Adrenal gland (tissue), 12 donors: ENCODE results near the gene PTDSS2. TPM values are rescaled to one million over a fixed set of nuclear protein-coding genes. Genes with fewer than 3 reads are reported as not detected.
A peak's percentile ranks its signal among the peaks of the same experiment; 100 is the strongest.
"Not testable (repeated sequence)": the region's sequence is repeated elsewhere in the genome, so short reads cannot be mapped to it uniquely, and the experiment has no call there.

Experiments
- DNase-seq, 7 donors: peaks; one replicate each; pipeline ENCODE4 v3.0.0-alpha.2; 2019 to 2020
- H3K27ac ChIP-seq, 5 donors: fragments of 200-600 bp; sonication (generic) in 4 of 5; 1 replicate in 3 of 5; 2 replicates in 2 of 5; pipeline versions ENCODE4 v1.5.1 to v1.8.0; 2016 to 2020; ENCODE audit warnings: mild to moderate bottlenecking in 1 of 5
- H3K27me3 ChIP-seq: fragments of 200-600 bp; 2 replicates; pipeline ENCODE4 v1.8.0; 2021
- H3K36me3 ChIP-seq, 2 donors: fragments of 200-600 bp; replicated peaks in 1 of 2; 1 replicate in 1 of 2; 2 replicates in 1 of 2; pipeline versions ENCODE4 v1.5.1 to v1.8.0; 2018 to 2022
- H3K4me1 ChIP-seq, 2 donors: fragments of 200-600 bp; replicated peaks in 1 of 2; 1 replicate in 1 of 2; 2 replicates in 1 of 2; pipeline versions ENCODE4 v1.5.1 to v1.8.0; 2018 to 2021
- H3K4me3 ChIP-seq, 4 donors: fragments of 200-600 bp; sonication (generic) in 3 of 4; one replicate each; pipeline ENCODE4 v1.5.1; 2016 to 2018
- H3K9me3 ChIP-seq, 3 donors: fragments of 200-600 bp; sonication (generic) in 1 of 3; replicated peaks in 1 of 3; 1 replicate in 2 of 3; 2 replicates in 1 of 3; pipeline versions ENCODE4 v1.5.1 to v1.8.0; 2016 to 2021
- CTCF ChIP-seq, 6 experiments: fragments of 450-650 bp in 4 of 6; fragments of 200-600 bp in 2 of 6; sonication (generic) in 1 of 6; IDR thresholded peaks; 1 replicate in 5 of 6; 2 replicates in 1 of 6; pipeline versions ENCODE4 v1.5.1 to v1.8.0; 2016 to 2021; ENCODE audit warnings: antibody characterized with exemption in 6 of 6, mild to moderate bottlenecking in 2 of 6, moderate library complexity in 1 of 6
- POLR2A ChIP-seq, 2 donors: fragments of 450-650 bp; IDR thresholded peaks; one replicate each; pipeline ENCODE4 v1.6.1; 2017; ENCODE audit warnings: antibody characterized with exemption in 2 of 2, mild to moderate bottlenecking in 2 of 2, moderate library complexity in 1 of 2
- WGBS, 4 donors: extraction: QIAGEN DNeasy Blood & Tissue Kit in 2 of 4; methylation state at CpG; one replicate each; pipeline versions ENCODE4 v1.1.5 to v1.1.7; 2013 to 2017; 5-methylcytosine and 5-hydroxymethylcytosine counted together
- intact Hi-C, 2 donors: fragments of 100-400 bp; cut with DNase I; formaldehyde crosslinking; loops; one replicate each; pipeline versions ENCODE4 v1.14.1 to v1.15.0; 2022 to 2023
- polyA plus RNA-seq, 3 donors: library from polyadenylated mRNA; stranded (reverse); fragments of 200-250 nt in 2 of 3; fragments of 350-450 nt in 1 of 3; fragmentation: Illumina TruSeq in 1 of 3; extraction: RNeasy Lipid Tissue Mini Kit (QIAGEN cat#74804) in 1 of 3; gene quantifications; one replicate each; pipeline ENCODE4 v1.2.3, GENCODE V29; 2013 to 2014
- total RNA-seq, 9 donors: library from RNA; depleted of rRNA in 4 of 9; stranded (reverse); fragments of >200 nt in 4 of 9; fragments of 120-200 nt in 1 of 9; fragmentation: NEBNext Ultra II Directional in 1 of 9; extraction: Animal tissue kit (Norgen Biotek cat#: 25700) in 1 of 9; gene quantifications; one replicate each; pipeline versions ENCODE4 v1.1.0 to v1.2.4, GENCODE V29; 2013 to 2023
- donor health status: healthy with polysubstance abuse.
- donor health status: Bipolar disorder and iron deficiency.
- donor health status: DM: yes; HTN: yes; CAD: no.
- donor health status: DM: no; HTN: no; CAD: no.
- donor health status: DM: no; HTN: no; CAD: no.
- donor health status: DM: yes; HTN: yes; CAD: no.

PTDSS2 gene
- total and polyA plus RNA-seq, 12 donors: 11.0 to 109 (median 44.7) TPM

DNA sequence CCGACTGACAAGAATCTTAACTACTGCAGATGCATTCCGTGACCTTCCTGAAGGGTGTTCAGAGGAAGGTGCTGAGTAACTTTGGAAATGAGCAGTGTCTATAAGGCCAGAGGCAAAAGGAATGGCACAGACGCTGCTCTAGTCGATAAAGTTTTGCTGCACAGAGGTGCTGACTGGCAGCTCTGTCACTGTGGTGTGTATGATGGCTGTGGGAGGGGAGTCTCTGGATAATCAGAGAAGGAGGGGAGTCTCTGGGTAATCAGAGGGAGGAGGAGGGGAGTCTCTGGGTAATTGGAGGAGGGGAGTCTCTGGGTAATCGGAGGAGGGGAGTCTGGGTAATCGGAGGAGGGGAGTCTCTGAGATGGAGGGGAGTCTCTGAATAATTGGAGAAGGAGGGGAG lies 18.4 kb downstream of the PTDSS2 start:
- Histone ChIP-seq H3K27ac (peak overlapping the region; percentile 6 to 93 (median 85)), H3K4me1 (peaks cover 21 to 24% of the 10 kb centered on the region in 2 donors), H3K4me3 (peak overlapping the region in 1 of 4 donors; percentile 24), H3K9me3 (no peaks in the 10 kb centered on the region), H3K36me3 (peaks cover 0 to 3% of the 10 kb centered on the region in 2 donors), H3K27me3 (no peaks in the 10 kb centered on the region)
- 38 to 43% (median 42%) methylated on average over 5 to 6 of the region's 6 CpGs for WGBS, 4 donors
- TF ChIP-seq CTCF (IDR thresholded peaks at IDR 0.05) (no peak), POLR2A (IDR thresholded peaks at IDR 0.05) (no peak)
- intact Hi-C loops: no loop called here
- peak in 1 of 7 donors; percentile 31 for DNase-seq

DNA sequence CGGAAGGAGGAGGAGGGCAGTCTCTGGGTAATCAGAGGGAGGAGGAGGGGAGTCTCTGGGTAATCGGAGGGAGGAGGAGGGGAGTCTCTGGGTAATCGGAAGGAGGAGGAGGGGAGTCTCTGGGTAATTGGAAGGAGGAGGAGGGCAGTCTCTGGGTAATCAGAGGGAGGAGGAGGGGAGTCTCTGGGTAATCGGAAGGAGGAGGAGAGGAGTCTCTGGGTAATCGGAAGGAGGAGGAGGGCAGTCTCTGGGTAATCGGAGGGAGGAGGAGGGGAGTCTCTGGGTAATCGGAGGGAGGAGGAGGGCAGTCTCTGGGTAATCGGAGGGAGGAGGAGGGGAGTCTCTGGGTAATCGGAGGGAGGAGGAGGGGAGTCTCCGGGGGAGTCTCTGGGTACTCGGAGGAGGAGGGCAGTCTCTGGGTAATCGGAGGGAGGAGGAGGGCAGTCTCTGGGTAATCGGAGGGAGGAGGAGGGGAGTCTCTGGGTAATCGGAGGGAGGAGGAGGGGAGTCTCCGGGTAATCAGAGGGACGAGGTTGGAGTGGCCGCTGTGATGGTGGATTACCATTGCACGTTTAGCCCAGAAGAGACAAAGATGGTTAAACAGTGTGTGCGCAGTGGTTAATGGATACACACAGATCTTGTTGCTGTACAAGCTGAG lies 19.1 kb downstream of the PTDSS2 start:
- H3K9me3 ChIP-seq, intact Hi-C loops, H3K27me3 ChIP-seq, H3K36me3 ChIP-seq: not testable (repeated sequence)
- peak overlapping the region; percentile 6 to 95 (median 86) for H3K27ac ChIP-seq
- H3K4me3 ChIP-seq: peak overlapping the region in 1 of 4 donors; percentile 37
- peak in 2 of 7 donors; percentile 60 to 71 for DNase-seq
- 24 to 39% (median 27%) methylated on average over 15 to 19 of the region's 19 CpGs for WGBS, 4 donors
- H3K4me1 ChIP-seq: peaks cover 21 to 24% of the 10 kb centered on the region in 2 donors

DNA sequence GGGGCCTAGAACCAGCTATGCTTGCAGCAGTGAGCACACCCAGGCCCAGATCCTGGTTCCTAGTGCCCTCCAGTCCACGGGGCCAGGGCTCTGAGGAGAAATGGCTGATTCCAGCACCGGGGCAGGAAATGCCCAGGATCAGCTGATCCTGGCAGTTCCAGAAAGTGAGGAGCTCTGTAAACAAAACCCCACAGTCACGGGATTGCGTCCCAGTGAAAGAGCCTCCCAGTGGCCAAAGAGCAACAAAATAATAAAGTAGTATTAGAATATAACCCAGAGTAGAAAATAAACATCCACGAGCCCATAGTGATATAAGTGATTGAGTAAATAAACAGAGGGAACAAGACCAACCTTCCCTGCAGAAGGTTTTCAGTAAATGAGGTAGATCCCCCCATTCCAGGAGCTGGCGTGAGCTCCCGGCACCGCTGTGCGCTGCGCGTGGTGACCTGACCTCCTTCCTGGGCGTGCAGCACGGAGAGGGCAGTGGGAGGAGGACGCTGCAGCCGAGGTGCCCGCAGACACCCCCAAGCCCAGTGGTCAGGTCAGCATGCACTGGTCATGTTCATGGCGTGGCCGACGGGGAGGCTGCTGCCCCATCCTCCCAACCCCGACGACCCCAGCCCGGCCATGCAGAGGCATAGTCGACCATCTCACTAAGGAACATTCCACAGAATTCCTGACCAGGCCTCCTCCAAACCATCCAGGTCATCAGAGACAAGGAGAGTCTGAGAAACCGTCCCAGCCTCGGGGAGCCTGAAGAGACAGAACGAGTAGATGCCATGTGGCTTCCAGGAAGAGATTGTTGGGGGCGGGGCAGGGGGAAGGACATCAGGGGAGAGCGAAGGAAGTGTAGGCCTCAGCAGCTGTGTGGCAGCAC lies 19.8 kb downstream of the PTDSS2 start:
- H3K4me1 ChIP-seq: peaks cover 21 to 24% of the 10 kb centered on the region in 2 donors
- no peaks in the 10 kb centered on the region for H3K27me3 ChIP-seq
- no peaks in the 10 kb centered on the region for H3K9me3 ChIP-seq
- H3K27ac ChIP-seq: peak overlapping the region; percentile 6 to 95 (median 86)
- intact Hi-C loops: no loop called here
- peak; percentile 62 to 89 (median 85) for DNase-seq
- peak overlapping the region in 1 of 4 donors; percentile 37 for H3K4me3 ChIP-seq
- peak in 5 of 6 experiments; percentile 38 to 55 (median 43) for TF ChIP-seq CTCF (IDR thresholded peaks at IDR 0.05)
- peak; percentile 61 to 78 for TF ChIP-seq POLR2A (IDR thresholded peaks at IDR 0.05)
- H3K36me3 ChIP-seq: no peaks in the 10 kb centered on the region
- 39 to 63% (median 58%) methylated on average over 14 to 28 of the region's 28 CpGs for WGBS, 4 donors

DNA sequence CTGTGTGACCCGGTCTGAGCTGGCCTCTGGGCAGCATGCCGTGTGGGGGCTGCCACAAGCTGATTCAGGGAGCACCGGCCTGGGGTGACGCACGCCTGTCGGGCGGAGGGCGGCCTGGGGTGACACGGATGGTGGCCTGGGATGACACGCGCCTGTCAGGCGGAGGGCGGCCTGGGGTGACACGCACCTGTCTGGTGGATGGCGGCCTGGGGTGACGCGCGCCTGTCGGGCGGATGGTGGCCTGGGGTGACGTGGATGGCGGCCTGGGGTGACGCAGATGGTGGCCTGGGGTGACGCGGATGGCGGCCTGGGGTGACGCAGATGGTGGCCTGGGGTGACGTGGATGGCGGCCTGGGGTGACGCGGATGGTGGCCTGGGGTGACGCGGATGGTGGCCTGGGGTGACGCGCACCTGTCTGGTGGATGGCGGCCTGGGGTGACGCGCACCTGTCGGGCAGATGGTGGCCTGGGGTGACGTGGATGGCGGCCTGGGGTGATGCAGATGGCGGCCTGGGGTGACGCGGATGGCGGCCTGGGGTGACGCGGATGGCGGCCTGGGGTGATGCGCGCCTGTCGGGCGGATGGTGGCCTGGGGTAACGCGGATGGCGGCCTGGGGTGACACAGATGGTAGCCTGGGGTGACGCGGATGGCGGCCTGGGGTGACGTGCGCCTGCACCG lies 21.5 kb downstream of the PTDSS2 start:
- H3K9me3 ChIP-seq: no peaks in the 10 kb centered on the region
- peaks cover 21 to 24% of the 10 kb centered on the region in 2 donors for H3K4me1 ChIP-seq
- no peak overlapping the region for H3K4me3 ChIP-seq
- no peak for TF ChIP-seq POLR2A (IDR thresholded peaks at IDR 0.05)
- TF ChIP-seq CTCF (IDR thresholded peaks at IDR 0.05): no peak
- 92 to 97% (median 94%) methylated on average over 58 to 61 of the region's 61 CpGs for WGBS, 4 donors
- intact Hi-C loops: no loop called here
- no peaks in the 10 kb centered on the region for H3K36me3 ChIP-seq
- H3K27ac ChIP-seq: peak overlapping the region in 1 of 5 donors; percentile 20
- no peak for DNase-seq
- no peaks in the 10 kb centered on the region for H3K27me3 ChIP-seq
